ENCODE measurements around the gene PRKN.

The PRKN gene

GRCh38 chr6:161607696-161608297 is 1119.8 kb downstream of the PRKN start:
- H3K4me3 ChIP-seq (ENCODE audit: low read length) = no peak overlapping the region
- TF ChIP-seq ZNF274 (IDR thresholded peaks at IDR 0.05; ENCODE audit: low read depth, low read length) = no peak

GRCh38 chr6:161602359-161602758 is 1125.2 kb downstream of the PRKN start:
- no peak for TF ChIP-seq ZNF274 (IDR thresholded peaks at IDR 0.05; ENCODE audit: low read depth, low read length)
- no peak overlapping the region for H3K4me3 ChIP-seq (ENCODE audit: low read length)

DNA sequence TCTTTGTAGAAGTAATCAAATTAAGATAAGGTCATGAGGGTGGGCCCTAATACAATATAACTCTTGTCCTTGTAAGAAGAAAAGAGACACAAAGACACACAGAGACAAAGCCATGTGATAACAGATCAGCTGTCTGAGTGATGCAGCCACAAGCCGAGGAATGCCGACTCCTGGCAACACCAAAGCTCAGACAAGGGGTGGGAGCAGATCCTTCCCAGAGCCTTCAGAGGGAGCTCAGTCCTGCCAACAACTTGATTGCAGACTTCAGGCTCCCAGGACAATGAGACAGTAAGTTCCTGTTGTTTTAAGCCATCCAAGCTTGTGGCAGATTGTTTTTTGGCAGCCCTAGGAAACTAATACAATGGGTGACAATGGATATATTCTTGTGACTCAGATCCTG is 1128.7 kb downstream of the PRKN start:
- no peak for TF ChIP-seq ZNF274 (IDR thresholded peaks at IDR 0.05; ENCODE audit: low read depth, low read length)
- H3K4me3 ChIP-seq (ENCODE audit: low read length) = no peak overlapping the region

- no peak for TF ChIP-seq ZNF274 (IDR thresholded peaks at IDR 0.05; ENCODE audit: low read depth, low read length)
- no peak overlapping the region for H3K4me3 ChIP-seq (ENCODE audit: low read length)
Observed at GRCh38 chr6:161596807-161597520, 1130.6 kb downstream of the PRKN start.

DNA sequence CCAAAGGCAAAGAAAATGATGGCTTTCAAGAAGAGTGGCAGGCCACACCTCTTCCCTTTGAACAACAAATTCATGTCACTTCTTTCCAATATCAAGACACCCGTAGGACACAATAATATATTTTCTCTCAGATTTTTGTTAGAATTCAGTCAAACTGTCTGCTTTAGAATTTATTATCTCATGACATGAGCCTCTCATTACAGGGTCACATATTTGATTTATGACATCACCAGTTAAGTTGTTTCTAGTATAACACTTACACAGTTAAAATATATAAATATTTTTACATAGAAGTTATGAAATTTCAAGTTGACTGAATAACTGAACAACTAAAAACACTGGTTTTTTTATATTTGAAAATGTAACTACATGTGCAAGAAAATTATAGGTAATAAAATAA is 1133.2 kb downstream of the PRKN start:
- H3K4me3 ChIP-seq (ENCODE audit: low read length) = no peak overlapping the region
- no peak for TF ChIP-seq ZNF274 (IDR thresholded peaks at IDR 0.05; ENCODE audit: low read depth, low read length)

- TF ChIP-seq ZNF274 (IDR thresholded peaks at IDR 0.05; ENCODE audit: low read depth, low read length) = no peak
- no peak overlapping the region for H3K4me3 ChIP-seq (ENCODE audit: low read length)
Observed at GRCh38 chr6:161590961-161591627, 1136.5 kb downstream of the PRKN start.

DNA sequence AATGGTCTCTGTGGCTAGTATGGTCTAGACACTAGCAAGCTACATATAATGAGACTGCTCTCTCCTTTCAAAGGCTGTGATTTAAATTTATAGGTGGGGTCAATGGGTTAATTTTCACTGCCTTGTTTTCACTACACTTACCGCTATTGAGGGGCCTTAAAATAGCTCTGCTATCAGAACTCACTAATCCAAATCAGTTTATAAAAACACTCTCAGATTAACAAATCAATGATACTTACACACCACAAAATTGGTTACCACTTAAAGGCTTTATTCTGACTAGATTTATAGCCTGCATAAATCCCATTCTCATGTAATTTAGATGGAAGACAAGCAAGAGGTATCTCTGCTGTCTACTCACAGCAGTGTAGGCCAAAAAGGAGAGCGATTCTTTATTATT is 1140.7 kb downstream of the PRKN start:
- no peak for TF ChIP-seq ZNF274 (IDR thresholded peaks at IDR 0.05; ENCODE audit: low read depth, low read length)
- H3K4me3 ChIP-seq (ENCODE audit: low read length) = no peak overlapping the region

- H3K4me3 ChIP-seq (ENCODE audit: low read length) = no peak overlapping the region
- TF ChIP-seq ZNF274 (IDR thresholded peaks at IDR 0.05; ENCODE audit: low read depth, low read length) = no peak
Observed at GRCh38 chr6:161584621-161585340, 1142.8 kb downstream of the PRKN start.

- TF ChIP-seq ZNF274 (IDR thresholded peaks at IDR 0.05; ENCODE audit: low read depth, low read length) = no peak
- H3K4me3 ChIP-seq (ENCODE audit: low read length) = no peak overlapping the region
Observed at GRCh38 chr6:161584051-161584450, 1143.5 kb downstream of the PRKN start.

DNA sequence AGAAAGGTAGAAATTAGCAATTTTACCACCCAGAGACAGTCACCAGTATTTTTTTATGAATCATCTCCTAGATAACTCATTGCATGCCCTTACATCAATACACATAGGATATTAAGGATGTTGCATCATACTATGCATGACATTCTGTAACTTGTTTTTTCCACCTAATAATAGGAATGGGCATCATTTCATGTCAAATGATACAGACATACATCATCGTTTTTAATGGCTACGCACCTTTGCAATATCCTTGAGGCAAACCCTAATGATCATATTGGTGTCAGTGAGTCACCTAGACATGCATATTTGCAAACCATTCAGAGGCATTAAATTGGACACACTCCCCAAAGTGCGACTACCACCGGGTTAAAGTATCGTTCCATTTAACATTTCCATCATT is 1144.0 kb downstream of the PRKN start:
- no peak for TF ChIP-seq ZNF274 (IDR thresholded peaks at IDR 0.05; ENCODE audit: low read depth, low read length)
- H3K4me3 ChIP-seq (ENCODE audit: low read length) = no peak overlapping the region

GRCh38 chr6:161578478-161578877 is 1149.1 kb downstream of the PRKN start:
- H3K4me3 ChIP-seq (ENCODE audit: low read length) = no peak overlapping the region
- no peak for TF ChIP-seq ZNF274 (IDR thresholded peaks at IDR 0.05; ENCODE audit: low read depth, low read length)

GRCh38 chr6:161575523-161576254 is 1151.9 kb downstream of the PRKN start:
- H3K4me3 ChIP-seq (ENCODE audit: low read length) = no peak overlapping the region
- no peak for TF ChIP-seq ZNF274 (IDR thresholded peaks at IDR 0.05; ENCODE audit: low read depth, low read length)

DNA sequence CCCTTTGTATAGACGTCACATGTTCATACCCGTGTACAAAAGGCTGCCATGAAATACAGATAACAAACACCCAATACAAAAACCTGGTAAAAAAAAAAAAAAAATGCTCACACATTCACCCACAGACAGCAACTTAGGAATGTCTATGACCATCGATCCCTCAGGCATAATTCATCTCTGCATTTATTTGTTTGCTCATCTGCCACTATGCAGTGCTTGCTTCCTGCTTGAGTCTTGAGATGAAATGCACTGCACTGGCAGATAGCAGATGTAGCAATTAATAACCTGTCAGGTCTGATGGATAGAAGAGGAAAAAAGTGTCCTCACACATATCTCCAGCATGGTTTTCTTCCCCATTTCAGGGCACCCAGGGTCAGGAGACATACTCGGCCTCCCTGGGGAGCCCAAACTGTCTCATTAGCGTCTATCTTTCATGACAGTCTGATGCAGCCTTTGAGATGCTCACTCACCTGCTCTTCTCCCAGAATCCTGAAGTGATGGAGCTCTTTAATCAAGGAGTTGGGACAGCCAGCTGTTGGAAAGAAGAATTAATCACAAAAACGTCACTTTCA is 1158.6 kb downstream of the PRKN start:
- no peak overlapping the region for H3K4me3 ChIP-seq (ENCODE audit: low read length)
- TF ChIP-seq ZNF274 (IDR thresholded peaks at IDR 0.05; ENCODE audit: low read depth, low read length) = no peak

DNA sequence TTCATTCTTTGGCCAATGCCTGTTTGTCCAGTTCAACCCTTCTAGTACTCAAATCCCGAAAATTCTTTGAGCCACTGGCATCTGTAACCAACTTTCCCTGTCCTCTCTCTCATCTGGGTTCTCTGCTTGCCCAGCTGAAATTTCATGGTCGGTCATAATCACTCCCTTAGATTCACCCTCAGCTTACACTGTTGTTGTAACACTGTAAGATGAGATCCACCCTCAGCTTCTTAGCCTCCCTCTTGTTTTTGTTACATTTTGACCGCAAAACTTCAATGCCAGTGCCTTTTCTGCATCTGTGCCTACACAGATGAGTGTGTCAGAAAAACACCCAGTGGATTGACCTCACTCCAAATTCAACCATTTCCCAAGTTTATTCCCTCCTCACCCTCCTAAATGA is 1162.6 kb downstream of the PRKN start:
- no peak for TF ChIP-seq ZNF274 (IDR thresholded peaks at IDR 0.05; ENCODE audit: low read depth, low read length)
- no peak overlapping the region for H3K4me3 ChIP-seq (ENCODE audit: low read length)

Measured in GM08714 (cell line).